M059J (cell line): Measurements from ENCODE around the gene DNM1L. TPM values are rescaled to one million over a fixed set of nuclear protein-coding genes. Genes with fewer than 3 reads are reported as not detected.
"Not testable (repeated sequence)": the region's sequence is repeated elsewhere in the genome, so short reads cannot be mapped to it uniquely, and the experiment has no call there.

Experiments used
- DNase-seq: peaks from one replicate; pipeline ENCODE4 v3.0.0-alpha.2; 2012; ENCODE audit warnings: low read depth
- total RNA-seq: library from RNA; depleted of rRNA; stranded (reverse); fragments of >200 nt; shearing (Covaris generic); gene quantifications from 2 replicates; pipeline ENCODE4 v1.2.3, GENCODE V29; 2014

The DNM1L gene
- total RNA-seq, 1 experiment from 2014 or later, result 41.4 TPM

GRCh38 chr12:32697445-32697844 is 18.3 kb downstream of the DNM1L start:
- DNase-seq, result no peak

- no peak for DNase-seq
Measured at GRCh38 chr12:32698285-32698684, 19.2 kb downstream of the DNM1L start.

DNA sequence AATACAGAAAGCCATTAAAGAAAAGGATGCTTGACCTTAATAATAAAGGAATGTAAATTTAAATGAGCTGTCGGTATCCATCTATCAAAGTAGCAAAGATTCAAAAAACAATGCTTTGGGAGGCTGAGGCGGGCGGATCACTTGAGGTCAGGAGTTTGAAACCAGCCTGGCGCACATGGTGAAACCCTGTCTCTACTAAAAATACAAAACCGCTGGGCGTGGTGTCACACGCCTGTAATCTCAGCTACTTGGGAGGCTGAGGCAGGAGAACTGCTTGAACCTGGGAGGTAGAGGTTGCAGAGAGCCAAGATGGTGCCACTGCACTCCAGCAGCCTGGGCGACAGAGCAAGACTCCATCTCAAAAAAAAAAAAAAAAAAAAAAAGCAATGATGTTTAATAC is 20.3 kb downstream of the DNM1L start:
- not testable (repeated sequence) for DNase-seq

- peak; percentile 3 for DNase-seq
Measured at GRCh38 chr12:32702473-32702872, 23.4 kb downstream of the DNM1L start.

GRCh38 chr12:32702946-32703345 is 23.8 kb downstream of the DNM1L start:
- DNase-seq, result no peak

DNA sequence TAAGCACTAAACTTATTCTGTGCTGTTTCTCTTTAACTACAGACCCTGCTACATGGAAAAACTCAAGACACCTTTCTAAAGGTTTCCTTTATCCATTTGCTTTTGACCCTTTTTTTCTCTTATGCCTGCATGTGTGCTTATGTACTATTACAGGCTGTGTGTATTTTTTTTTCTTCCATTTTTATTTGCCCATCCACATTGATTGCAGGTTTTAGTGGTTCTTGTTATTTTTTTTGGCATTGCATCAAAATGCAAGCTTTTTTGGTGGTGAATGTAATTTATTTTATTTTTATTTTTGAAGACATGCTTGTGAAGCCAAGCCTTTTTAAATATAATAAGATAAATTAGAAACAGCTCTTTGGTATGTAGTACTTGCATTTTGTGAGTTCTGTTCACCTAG is 26.7 kb downstream of the DNM1L start:
- DNase-seq, result no peak

DNA sequence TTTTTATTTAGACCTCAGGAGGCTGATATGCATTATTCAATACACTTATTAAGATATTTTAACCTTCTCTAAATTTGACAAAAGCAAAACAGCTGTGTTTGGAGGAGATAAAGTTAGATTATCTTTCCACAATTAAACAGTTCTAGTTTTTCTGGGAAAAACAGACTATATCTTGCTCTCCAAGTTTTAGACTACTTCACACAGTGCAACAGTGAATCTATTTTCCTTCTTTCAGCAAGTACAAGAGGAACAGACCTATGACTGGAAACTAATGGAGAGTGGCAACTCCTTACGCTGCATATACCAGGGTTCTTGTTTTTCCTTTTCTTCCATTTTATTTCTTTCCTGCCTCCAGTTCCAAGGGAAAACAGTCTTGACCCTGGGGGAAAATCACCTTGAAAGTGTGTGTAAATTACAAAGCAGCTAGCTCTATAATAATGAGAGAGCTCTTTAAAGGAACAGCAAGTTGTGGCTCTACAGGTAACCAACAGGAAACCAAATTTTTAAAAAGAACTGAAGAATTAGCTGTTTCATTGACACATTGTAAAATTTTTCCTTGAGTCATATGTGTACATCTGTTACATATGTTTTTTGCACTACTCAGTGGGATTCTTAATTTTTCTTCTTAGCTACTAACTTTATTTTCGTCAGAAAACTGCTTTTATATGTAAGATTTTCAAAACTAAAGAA is 27.4 kb downstream of the DNM1L start:
- no peak for DNase-seq

- DNase-seq, result no peak
Measured at GRCh38 chr12:32708926-32709325, 29.8 kb downstream of the DNM1L start.

GRCh38 chr12:32714772-32715171 is 35.7 kb downstream of the DNM1L start:
- no peak for DNase-seq

GRCh38 chr12:32718926-32719325 is 39.8 kb downstream of the DNM1L start:
- no peak for DNase-seq

DNA sequence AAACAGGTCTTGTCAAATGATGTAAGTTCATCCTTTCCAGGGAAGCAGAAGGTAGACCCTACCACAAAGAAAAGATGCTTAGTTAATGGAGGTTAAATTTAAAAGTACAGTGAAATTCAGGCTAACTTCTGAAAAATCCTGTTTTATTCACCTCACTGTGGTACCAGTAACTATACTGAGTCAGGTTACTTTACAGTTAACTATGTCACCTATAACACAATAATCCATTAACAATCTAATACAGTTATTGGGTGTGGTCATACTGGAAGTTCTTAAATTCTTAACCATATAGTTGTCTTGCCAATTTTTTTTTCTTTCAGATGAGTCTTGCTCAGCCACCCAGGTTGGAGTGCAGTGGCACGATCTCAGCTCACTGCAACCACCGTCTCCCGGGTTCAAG is 46.2 kb downstream of the DNM1L start:
- DNase-seq, result not testable (repeated sequence)

GRCh38 chr12:32726286-32726685 is 47.2 kb downstream of the DNM1L start:
- DNase-seq, result no peak

GRCh38 chr12:32727237-32727636 is 48.1 kb downstream of the DNM1L start:
- DNase-seq, result no peak

GRCh38 chr12:32734952-32735351 is 55.9 kb downstream of the DNM1L start:
- no peak for DNase-seq

DNA sequence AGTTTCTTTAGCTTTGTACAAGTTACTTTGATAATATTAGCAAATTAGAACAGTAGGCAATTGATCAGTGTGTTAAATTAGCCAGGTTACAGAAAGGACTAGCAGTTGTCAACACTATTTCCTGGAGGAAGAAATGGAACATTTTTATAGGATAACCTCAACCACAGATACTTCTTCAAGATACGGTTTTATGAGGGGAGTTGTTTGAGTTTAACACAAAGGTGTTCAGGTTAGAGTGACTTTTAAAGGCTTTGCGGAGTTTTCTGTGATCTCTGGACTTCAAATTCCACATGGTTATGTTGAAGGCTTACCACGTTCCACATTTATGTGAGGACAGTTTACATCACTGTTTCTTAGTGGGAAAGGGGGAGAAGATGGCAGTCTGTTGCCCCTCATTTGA is 57.3 kb downstream of the DNM1L start:
- no peak for DNase-seq

DNA sequence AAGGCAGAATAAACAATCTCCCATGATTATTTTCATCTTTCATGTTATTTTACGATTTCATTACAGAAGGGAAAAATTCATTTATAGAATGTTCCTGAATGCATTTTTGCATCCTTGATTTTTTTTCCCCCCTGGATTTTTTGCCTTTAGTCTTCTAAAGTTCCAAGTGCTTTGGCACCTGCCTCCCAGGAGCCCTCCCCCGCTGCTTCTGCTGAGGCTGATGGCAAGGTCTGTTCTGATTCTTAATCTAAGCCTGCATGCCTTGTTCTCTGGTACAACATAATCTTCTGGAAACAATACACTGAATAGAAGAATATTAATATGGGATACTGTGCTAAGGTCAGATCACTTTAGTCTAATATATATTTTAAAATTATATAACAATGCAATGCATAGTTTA is 58.6 kb downstream of the DNM1L start:
- DNase-seq, result no peak

DNA sequence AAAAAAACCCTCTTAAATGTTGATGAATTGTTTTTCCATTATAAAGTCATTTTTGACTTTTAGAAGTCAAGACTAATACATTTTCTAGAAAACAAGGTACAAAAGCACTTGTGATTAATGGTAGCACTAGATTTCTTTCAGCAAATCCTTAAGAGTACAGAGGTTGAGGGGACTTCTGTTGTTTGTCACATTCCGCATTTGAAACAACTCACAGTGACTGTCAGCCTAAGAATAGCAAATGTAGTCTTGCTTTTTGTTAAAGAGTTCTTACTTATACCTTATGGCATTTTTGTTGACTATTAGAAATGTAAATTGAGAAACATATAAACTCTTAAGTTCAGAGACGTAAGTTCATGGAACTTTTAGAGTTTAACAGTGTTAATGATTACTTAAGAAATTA is 60.2 kb downstream of the DNM1L start:
- no peak for DNase-seq

DNA sequence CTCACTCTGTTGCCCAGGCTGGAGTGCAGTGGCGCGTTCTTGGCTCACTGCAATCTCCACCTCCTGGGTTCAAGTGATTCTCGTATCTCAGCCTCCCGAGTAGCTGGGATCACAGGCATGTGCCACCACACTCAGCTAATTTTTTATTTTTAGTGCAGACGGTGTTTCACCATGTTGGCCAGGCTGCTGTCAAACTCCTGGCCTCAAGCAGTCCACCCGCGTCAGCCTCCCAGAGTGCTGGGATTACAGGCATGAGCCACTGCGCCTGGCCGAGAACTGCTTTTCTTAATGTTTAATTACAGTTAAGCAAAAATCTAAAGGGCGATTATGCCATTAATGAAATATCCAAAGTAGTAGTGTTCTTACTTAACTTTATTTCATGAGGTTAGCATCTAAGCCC is 63.0 kb downstream of the DNM1L start:
- DNase-seq, result no peak

GRCh38 chr12:32743264-32743663 is 64.2 kb downstream of the DNM1L start:
- no peak for DNase-seq

- DNase-seq, result no peak
Measured at GRCh38 chr12:32753605-32754004, 74.5 kb downstream of the DNM1L start.

DNA sequence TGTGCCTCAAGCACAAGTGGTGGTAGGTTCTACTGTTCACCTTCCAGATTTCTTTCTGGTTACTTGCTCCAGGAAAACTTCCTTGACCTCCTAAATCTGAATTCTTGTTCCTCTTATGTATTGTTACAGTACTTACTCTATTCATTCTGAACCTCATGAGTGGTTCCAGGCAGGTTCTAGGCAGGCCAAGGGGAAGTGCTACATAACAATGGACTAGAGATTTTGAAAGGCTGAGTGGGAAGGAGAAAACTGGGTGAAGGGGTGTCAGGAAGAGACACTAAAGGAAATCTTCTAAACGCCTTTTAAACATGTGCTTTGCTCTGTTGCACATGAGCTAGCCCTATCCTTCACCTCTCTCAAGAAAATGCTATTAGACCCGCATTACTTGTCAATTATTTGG is 75.0 kb downstream of the DNM1L start:
- DNase-seq, result no peak

- peak; percentile 89 for DNase-seq
Measured at GRCh38 chr12:32755051-32755653, 76.1 kb downstream of the DNM1L start.

DNA sequence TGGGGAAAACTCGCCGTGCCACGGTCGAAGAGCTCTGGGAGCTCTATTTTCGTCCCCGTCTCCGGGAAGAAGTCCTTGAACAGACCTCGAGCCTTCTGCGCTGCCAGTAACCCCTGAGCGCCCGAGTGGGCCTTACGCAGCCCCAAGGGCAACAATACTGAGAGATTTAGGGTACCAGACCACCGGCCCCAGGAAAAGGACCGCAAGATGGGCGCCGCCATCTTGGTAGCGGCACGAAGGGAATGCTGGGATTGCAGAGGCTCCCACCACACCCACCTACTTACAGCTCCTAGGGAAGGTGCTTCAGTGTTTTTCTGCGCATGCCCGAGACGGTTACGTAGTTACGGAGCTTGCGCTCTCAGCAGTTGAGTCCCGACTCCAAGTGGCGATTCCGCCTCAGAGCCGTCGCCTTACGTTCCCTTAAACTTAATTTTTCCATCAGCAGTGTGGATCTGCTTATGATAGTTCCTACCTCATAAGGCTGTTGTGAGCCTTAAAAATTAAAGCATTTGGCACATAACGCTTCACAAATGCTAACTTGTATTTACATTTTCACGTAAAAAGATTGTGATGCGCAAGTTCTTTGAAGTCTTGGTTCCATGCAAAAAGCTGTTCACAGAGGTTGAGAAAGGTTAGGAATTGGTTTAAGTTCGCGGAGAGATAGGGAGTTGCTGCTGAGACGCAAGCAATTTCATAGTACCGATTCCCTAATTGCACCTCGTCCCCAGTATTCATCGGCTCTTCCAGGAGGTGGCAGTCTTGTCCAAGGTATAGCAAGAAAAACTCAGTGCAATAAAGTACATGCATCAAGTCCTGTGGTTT is 76.8 kb downstream of the DNM1L start, which contains the start of gene YARS2:
YARS2 (minus strand) TSS at position 244 of the 822 bp plus-strand sequence; CDS start at position 221, 23 bp downstream.
- DNase-seq, result peak; percentile 98
